NCI-H2196 (cell line): ENCODE data around the gene ZCWPW1.

Experiments used
- DNase-seq: peaks from one replicate; lab custom pipeline; 2025; ENCODE audit not compliant: unreplicated experiment; lab: John Stamatoyannopoulos, UW

The ZCWPW1 gene

DNA sequence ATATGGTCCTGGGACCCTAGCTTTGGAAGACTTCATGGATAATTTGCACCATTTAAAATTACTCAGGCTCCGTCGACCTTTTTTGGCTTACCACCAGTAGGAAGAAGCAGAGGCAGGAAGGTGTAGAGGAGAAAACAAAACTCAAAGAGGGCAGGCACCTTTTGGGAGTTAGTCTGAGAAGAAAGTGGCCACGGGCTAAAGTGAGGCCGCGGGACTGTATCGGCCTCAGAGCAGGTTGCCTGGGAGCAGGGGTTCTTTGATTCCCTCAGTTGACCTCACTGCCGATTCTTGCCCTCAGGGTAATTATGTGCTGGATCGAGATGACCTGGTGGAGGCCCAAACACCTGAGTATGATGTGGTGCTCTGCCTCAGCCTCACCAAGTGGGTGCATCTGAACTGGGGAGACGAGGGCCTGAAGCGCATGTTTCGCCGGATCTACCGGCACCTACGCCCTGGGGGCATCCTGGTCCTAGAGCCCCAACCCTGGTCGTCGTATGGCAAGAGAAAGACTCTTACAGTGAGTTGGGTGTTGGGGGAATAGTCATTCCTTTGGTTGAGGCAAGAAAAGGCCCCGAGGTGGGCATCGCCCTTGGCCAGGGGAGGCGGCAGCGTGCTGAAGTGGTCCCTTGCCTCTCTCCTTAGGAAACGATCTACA is 4.2 kb upstream of the ZCWPW1 start:
- DNase-seq = no peak

DNA sequence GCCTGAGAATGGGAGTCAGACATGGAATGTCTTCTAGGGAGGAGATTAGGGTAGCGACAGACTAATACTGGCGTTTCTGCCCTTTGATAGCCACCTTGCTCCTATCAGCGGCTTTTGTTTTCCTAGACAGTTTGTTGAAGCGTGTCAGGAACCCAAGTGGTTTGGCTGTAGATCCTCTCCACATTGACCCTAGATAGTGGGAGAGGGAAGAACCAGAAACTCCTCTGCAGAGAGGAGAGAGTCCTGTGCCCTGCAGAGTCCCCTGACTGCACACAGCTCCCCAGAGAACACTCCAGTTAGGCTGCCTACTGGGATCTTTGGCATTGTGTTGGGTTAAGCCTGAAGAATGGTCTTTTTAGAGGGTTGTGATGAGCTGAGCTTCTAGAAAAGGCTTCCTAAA is 3.5 kb upstream of the ZCWPW1 start:
- DNase-seq = no peak

DNA sequence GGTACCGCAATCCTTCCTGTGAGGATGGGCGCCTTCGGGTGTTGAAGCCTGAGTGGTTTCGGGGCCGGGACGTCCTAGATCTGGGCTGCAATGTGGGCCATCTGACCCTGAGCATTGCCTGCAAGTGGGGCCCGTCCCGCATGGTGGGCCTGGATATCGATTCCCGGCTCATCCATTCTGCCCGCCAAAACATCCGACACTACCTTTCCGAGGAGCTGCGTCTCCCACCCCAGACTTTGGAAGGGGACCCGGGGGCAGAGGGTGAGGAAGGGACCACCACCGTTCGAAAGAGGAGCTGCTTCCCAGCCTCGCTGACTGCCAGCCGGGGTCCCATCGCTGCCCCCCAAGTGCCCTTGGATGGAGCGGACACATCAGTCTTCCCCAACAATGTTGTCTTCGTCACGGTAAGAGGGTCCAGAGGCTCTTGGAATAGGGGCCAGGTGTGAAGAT is 2.8 kb upstream of the ZCWPW1 start:
- DNase-seq = no peak

DNA sequence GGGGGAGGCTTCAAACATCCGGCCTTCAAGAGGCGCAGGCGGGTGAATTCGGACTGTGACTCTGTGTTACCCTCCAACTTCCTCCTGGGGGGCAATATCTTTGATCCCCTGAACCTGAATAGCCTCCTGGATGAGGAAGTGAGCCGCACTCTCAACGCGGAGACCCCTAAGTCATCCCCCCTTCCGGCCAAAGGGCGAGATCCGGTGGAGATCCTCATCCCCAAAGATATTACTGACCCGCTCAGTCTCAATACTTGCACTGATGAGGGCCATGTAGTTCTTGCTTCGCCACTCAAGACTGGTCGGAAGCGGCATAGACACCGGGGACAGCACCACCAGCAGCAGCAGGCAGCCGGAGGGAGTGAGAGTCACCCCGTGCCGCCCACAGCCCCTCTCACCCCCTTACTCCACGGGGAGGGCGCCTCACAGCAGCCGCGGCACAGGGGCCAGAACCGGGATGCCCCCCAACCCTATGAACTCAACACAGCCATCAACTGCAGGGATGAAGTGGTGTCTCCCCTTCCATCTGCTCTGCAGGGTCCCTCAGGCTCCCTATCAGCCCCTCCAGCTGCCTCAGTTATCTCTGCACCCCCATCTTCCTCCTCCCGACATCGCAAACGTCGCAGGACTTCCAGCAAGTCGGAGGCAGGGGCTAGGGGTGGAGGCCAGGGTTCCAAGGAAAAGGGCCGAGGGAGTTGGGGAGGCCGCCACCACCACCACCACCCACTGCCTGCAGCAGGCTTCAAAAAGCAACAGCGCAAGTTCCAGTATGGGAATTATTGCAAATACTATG is 2.2 kb upstream of the ZCWPW1 start:
- no peak for DNase-seq

DNA sequence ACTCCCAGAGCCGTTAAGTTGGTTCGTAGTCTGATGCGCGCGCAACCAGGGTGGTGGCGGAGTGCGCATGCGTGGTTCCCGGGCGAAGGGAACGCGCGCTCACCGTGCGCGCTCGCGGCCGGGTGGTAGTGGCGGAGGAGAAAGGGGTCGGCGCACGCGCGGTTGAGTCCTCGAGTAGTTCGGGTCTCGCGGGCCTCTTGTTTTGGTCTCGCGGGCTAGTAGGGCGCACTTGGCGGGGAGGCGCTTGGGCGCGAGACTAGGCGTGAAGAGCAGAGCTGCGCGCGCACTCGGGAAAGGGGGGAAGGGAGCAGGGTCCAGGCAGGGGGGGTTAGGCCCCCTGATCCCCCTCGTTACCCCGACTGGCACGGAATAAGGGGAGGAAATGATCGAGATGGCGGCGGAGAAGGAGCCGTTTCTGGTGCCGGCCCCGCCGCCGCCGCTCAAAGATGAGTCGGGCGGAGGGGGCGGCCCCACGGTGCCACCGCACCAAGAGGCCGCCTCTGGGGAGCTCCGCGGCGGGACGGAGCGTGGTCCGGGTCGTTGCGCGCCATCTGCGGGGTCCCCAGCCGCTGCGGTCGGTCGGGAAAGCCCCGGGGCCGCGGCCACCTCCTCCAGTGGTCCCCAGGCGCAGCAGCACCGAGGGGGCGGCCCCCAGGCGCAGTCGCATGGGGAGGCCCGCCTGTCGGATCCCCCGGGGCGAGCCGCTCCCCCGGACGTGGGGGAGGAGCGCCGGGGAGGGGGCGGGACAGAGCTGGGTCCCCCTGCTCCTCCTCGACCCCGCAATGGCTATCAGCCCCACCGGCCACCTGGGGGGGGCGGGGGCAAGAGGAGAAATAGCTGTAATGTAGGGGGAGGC is 1.4 kb upstream of the ZCWPW1 start, which contains the start of gene MEPCE:
TSS of gene MEPCE (plus strand) at position 195 of the 856 bp plus-strand sequence. CDS start at position 383, 188 bp downstream.
- peak; percentile 98 for DNase-seq

DNA sequence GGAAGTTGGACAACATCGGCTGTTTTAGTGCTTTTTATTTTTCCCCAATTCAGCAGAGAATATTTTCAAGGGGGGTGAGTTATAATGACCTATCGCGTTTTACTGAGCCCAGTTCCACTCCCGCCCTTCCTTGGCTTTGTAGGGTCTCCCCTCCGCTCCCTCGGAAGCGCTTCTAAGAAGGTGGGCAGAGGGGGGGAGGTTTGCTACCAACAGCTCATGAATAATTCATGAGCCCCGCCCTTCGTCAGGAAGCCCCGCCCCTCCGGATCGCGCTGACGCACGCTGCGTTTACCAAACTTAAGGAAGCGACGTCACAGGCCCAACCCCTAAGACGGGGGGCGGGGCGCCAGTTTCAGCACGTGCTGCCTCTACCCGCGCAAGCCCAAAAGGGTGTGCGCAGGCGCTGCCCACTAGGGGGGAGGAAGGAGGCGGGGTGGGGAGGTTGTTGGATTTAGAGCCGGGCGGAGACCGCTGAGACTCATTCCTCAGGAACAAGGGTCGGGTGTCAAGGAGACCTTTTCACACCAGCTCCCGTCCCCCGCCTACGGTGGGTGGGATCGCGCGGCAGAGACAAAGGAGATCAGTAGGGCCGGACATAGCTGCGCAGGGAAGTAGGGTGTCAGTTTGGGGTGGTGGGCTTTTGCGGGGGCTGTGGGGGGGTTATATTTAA is 599 bp upstream of the ZCWPW1 start:
- DNase-seq = peak; percentile 99

DNA sequence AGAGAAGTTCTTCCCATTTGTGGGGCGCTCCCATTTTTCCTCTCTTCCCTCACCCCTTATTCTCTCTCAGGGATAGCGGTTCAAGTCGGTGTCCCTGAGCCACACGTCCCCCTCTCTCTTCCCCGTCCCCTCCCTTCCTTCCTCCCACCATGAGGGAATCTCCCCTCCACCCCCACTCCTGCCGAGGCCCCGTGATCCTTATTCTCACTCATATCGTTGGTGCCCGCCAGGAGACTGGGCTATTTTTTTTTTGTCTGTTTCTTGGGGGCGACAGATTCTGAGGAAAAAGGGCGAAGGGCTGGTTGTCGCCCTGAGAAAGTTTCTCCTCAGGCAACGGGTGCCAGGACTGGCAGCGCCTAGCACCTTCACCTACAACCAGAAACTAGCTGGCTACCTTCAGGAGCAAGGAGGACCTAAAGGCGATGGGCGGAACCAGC is 723 bp downstream of the ZCWPW1 start:
- no peak for DNase-seq

DNA sequence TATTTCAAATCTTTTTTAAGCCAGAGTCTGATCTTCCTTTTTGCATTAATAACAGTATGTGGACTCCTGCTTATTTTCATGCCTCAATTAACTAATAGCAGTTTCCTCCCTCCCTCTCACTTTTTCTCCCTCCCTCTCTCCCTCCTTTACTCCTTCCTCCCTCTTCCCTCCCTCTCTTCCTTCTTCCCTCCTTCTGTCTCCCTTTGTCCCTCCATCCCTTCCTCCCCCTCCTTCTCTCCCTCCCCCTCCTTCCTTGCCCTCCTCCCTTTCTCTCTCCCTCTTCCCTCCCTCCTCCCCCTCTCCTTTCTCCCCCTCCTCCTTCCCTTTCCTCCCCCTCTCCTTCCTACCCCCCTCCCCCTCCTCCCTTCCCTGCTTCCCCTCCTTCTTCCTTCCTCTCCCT is 2.0 kb downstream of the ZCWPW1 start:
- DNase-seq = no peak

DNA sequence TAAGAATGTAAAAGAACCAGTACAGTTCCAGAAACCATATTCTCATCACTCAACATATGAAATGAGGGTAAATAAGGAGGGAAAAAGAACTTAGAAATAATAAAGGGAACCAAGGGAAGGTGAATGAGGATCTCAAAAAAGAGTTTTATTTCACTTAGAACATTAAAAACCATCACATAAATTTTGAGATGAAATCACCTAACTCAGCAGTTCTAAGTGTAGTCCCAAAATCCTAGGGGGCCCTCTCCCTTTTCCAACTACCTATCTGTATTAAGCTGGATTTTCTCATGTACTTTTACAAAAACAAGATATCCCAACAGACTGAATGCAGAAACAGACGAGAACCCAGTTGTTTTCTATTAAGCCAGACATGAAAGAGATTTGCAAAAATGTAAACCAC is 3.2 kb downstream of the ZCWPW1 start:
- DNase-seq = no peak

DNA sequence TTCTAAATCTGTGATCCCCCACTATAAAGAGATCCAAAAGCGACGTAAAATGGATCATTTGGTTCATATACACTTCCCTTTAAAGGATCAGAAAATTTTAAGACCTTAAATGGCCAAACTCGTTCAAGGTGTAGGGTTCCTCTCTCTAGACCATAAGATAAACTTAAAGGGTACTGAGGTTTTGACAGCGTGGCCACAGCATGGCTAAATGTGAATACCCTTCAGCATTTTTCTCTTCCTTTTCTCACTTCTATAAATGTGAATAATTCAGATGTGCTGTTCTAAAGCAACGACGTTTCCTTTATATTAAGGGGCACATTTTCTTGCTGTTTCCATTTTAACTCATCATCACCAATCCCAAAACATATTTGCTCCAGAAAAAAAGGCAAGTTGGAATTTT is 5.2 kb downstream of the ZCWPW1 start:
- DNase-seq = no peak

DNA sequence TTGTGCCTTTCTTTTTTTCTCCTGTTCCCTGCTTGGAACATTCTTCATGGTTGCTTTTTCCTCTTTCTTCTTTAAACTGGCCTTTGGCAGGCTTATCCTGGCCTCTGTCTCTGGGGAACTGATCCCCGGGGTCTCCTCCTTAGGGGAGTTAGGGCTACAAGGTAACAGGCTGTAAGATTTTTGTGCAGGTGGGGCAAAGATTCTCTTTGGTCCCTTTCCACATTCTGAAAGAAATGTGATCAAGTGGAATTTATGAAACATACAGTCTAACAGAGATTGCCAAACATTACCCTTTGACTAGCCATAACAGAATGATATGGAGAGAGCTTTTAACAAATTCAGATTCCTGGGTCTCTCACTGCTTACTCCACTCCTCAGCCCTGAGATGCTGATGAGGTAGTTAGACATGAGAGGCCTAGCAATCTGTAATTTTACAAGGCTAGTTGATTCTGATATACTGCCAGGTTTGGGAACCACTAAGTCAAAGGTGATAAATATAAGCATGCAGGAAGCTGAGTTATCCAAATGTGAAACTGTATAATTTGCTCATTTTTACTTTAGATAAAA is 8.8 kb downstream of the ZCWPW1 start:
- DNase-seq = no peak

DNA sequence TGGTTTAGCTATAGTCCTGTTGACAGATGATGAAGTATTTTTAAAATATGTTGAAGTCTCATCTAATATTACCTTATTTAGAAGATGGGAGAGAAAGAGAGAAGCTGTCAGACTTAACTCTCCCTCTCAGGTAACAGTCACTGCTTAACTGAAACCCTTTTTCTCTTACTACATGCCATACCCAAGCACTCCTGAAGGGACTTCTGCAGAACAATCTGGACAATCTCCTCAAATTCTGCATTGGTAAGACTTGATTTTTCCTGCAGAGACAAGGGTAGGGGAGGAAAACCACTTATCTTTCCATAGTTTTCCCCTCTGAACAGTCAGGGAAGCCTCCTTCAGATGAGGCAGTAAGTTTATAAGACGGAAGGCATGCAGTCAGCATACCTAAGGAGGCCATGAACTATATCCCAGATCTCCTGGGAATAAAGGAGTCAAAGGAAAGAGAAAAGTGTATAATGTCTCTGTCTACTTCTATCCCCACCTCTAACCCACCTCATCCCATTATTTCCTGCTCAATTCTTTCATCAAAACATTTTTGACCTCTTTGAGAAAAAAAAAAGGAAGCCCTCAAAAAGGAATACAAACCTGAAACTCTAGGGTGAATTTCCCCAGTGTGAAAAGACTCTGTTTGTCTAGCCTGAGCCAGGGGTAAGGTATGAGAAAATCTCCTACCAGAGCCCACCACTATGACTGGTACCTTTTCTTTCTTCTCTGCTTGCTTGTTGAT is 9.4 kb downstream of the ZCWPW1 start:
- no peak for DNase-seq

DNA sequence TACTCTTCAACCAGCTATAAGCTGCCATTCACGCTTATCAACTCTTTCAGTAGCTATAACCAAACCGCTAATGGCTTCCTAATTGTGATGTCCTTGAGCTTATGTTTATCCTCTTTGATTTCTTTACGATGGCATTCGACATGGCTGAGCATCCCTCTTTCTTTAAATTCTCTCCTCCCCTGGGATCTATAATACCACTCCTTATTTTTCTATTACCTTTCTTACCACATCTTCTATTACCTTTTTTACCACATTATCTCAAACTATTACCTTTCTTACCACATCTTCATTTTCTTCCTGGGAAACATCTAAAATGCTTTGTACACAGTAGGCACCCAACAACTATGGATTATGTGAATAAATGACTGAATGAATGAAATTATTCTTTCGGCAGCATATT is 13.1 kb downstream of the ZCWPW1 start:
- no peak for DNase-seq

DNA sequence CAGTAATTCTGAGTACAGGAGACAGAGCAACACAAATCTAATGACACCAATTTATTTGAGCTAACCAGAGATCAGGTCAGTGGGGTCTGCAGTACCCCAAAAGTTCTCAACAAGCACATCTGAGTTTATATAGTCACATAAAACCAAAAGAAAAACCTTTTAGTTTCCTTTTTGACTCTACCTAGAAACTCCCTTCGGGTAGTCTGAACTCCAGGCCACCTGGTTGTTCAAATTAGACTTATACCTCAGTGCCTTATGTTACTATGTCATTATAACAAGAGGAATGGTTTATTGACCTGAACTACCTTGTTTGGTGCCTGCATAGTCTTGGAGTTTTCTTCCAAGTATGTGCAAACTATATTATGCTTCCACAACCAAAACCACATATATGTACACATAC is 14.6 kb downstream of the ZCWPW1 start:
- no peak for DNase-seq

DNA sequence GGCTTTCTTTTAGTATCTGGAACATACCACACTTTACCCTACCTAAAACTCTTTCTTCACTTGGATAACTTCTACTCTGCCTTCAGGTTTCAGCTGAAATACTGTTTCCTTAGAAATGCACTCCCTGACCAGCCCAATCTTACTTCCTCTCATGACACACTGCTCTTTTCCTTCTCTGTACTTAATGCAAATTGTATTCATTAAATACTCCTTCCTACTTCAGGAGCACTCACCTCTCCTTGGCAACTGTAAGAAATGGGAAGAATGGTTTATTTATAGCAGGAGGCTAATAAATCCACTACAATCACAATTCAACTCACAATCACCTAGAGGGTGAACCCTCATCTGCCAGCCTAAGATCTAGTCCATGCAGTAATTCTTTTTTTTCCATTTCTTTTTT is 15.2 kb downstream of the ZCWPW1 start:
- no peak for DNase-seq

DNA sequence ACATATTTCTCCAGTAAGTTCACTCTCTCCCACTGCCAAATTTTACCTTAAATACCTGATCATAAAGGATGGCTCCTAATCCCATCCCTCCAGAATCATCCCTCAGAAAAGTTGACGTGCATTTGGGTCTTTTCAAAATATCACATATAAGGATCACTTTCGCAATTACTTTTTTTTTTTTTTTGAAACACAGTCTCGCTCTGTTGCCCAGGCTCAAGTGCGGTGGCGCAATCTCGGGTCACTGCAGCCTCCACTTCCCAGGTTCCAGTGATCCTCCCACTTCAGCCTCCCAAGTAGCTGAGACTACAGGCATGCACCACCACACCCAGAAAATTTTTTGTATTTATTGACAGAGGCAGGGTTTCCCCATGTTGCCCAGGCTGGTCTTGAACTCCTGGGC is 17.4 kb downstream of the ZCWPW1 start:
- DNase-seq = no peak

DNA sequence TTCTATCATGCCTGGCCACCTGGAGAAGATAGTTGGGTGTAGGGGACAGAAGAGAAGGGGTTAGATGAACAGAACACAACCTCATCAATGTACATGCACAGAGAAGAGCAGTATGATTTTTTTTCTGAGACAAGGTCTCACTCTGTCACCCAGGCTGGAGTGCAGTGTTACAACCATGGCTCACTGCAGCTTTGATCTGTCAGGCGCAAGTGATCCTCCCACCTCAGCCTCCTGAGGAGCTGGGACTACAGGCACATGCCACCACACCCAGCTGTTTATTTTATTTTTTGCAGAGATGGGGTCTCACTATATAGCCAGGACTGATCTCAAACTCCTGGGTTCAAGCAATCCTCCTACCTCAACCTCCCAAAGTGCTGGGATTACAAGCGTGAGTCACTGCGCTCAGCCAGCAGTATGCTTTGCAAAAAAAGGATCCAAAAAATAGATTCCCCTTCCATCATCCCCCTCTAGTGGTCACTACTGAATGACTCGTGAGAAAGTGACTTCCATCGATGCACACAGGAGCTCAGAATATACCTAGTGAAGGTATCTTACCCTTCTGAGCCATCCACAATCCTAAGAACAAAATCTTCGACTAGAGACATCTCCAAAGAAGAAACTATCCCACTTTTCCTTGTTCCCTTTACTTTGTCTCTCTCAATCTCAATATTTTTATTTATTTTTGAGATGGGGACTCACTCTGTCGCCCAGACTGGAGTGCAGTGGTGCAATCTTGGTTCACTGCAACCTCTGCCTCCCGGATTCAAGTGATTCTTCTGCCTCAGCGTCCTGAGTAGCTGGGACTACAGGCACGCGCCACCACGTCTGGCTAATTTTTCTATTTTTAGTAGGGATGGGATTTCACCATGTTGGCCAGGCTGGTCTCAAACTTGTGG is 21.0 kb downstream of the ZCWPW1 start:
- DNase-seq = peak; percentile 72

DNA sequence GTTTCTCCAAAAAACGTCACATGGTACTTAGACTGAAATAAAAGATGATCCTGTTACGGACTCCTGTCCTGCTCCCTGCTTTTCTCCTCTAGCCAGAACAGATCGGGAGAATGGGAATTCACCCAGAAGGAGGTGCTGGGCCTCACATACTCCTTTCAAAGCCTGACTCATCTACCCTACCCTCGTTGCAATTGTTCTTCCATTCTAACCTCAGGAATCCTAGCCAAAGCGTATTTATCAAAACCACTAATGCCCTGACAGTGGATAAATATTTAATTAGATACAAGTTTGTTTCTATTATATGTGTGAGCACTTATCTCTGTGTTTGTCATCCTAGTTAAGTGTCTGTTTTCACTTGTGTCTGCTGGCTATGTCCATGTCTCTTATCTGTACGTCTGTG is 21.7 kb downstream of the ZCWPW1 start:
- no peak for DNase-seq

DNA sequence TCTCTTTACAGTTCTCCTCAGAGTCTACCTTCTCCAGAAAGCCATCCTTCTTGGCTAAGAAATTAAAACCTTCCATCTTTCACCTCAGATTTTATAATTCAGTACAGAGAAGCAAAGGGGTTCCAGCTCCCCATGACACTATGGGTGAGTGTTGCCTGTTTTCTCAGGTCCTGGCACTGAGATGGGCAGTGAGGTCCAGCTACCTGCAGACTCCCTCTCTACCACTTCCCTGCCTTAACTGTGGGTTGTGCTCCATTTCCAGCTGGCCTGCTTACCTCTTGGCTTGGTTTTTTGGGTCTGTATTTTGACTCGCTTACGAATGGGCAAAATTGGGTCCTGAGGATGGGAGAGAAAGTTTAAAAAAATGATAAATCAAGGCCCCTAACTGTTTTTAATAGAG is 26.3 kb downstream of the ZCWPW1 start:
- no peak for DNase-seq
